HG03060 (cell line): ENCODE data around the gene POLR1E.

Source experiments
- ATAC-seq: cut with Tn5 transposase; IDR thresholded peaks from one replicate; pipeline ENCODE4 v1.9.1; 2021; ENCODE audit warnings: low read depth, moderate number of reproducible peaks; ENCODE audit not compliant: unreplicated experiment

Gene POLR1E

GRCh38 chr9:37485389-37486255 lies at the start of gene POLR1E:
TSS of gene POLR1E (plus strand) at chr9:37485948. CDS start at chr9:37486048, 100 bp downstream.
- ATAC-seq, result peak; percentile 96

- no peak for ATAC-seq
Measured at GRCh38 chr9:37436540-37436939, 49.2 kb upstream of the POLR1E start.

GRCh38 chr9:37437010-37437409 lies 48.7 kb upstream of the POLR1E start:
- ATAC-seq, result no peak

GRCh38 chr9:37437621-37438020 lies 48.1 kb upstream of the POLR1E start:
- ATAC-seq, result no peak

- no peak for ATAC-seq
Measured at GRCh38 chr9:37438359-37438758, 47.4 kb upstream of the POLR1E start.

GRCh38 chr9:37441776-37442370 lies 43.9 kb upstream of the POLR1E start:
- ATAC-seq, result no peak

GRCh38 chr9:37442556-37442955 lies 43.2 kb upstream of the POLR1E start:
- ATAC-seq, result no peak

- ATAC-seq, result no peak
Measured at GRCh38 chr9:37443566-37443965, 42.2 kb upstream of the POLR1E start.

- ATAC-seq, result no peak
Measured at GRCh38 chr9:37444890-37445289, 40.9 kb upstream of the POLR1E start.

- ATAC-seq, result no peak
Measured at GRCh38 chr9:37445832-37446231, 39.9 kb upstream of the POLR1E start.

GRCh38 chr9:37446401-37446800 lies 39.3 kb upstream of the POLR1E start:
- ATAC-seq, result no peak

- ATAC-seq, result no peak
Measured at GRCh38 chr9:37447111-37447510, 38.6 kb upstream of the POLR1E start.

GRCh38 chr9:37449862-37450632 lies 35.7 kb upstream of the POLR1E start:
- ATAC-seq, result no peak

- no peak for ATAC-seq
Measured at GRCh38 chr9:37451628-37452027, 34.1 kb upstream of the POLR1E start.

GRCh38 chr9:37452611-37453010 lies 33.1 kb upstream of the POLR1E start:
- no peak for ATAC-seq

- ATAC-seq, result no peak
Measured at GRCh38 chr9:37453827-37454226, 31.9 kb upstream of the POLR1E start.

- no peak for ATAC-seq
Measured at GRCh38 chr9:37454238-37454637, 31.5 kb upstream of the POLR1E start.

GRCh38 chr9:37455884-37456647 lies 29.7 kb upstream of the POLR1E start:
- no peak for ATAC-seq

- no peak for ATAC-seq
Measured at GRCh38 chr9:37456817-37457216, 28.9 kb upstream of the POLR1E start.

GRCh38 chr9:37464006-37464405 lies 21.7 kb upstream of the POLR1E start:
- ATAC-seq, result no peak
